22Rv1 (cell line): Measurements from ENCODE around the gene JAKMIP3.

Source experiments
- H3K27ac ChIP-seq: fragments of 450-650 bp; 2 replicates; pipeline ENCODE4 v1.5.1; 2017
- CTCF ChIP-seq: fragments of 450-650 bp; IDR thresholded peaks from 2 replicates; pipeline ENCODE4 v1.5.1; 2017; ENCODE audit warnings: mild to moderate bottlenecking
- ZFX ChIP-seq: fragments of 450-650 bp; IDR thresholded peaks from 2 replicates; pipeline ENCODE4 v1.6.1; 2017; ENCODE audit warnings: antibody characterized with exemption, borderline replicate concordance

Gene JAKMIP3

DNA sequence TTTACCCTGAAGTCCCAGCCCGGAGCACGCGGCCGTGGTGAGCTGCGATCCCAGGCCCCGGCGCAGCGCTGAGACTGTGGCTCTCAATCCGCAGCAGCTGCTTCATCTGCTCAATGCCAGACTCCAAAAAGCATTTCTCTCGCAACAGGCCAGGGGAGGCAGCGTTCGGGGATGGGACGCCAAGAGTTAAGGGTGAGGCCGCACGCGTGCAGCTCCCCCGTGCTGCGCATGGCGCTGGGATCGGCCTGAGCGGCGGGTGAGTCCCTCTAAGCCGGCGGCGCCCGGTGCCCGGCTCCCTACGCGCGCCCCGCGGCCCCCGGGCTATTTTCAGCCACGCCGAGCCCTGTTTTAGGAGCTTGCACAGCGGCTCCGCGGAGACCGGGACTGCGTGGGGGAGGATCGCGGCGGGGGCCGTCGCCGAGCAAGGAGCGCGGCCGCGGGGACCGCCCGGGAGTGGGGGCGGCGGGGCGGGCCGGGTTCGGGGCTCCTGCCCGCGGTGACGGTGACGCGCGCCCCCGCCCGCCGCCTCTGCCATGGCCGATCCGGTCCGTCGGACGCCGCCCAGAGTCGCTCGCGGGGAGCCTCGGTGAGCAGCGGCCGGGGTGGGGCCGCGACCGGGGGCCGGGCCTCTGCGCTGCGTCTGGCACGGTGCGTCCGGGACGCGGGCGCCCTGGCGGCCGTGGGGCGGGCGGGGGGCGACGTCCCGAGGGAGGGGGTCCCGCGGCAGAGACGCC is 29.4 kb upstream of the JAKMIP3 start:
- no peak overlapping the region for H3K27ac ChIP-seq
- TF ChIP-seq ZFX: no peak
- no peak for TF ChIP-seq CTCF

GRCh38 chr10:132036887-132037675 is 28.7 kb upstream of the JAKMIP3 start:
- TF ChIP-seq CTCF (peak; percentile 16; the same call in 1 of the 2 replicates), ZFX (no peak)

GRCh38 chr10:132037676-132037975 is 28.1 kb upstream of the JAKMIP3 start:
- H3K27ac ChIP-seq: no peak overlapping the region

More at GRCh38 chr10:132036887-132037675, 28.7 kb upstream of the JAKMIP3 start:
- H3K27ac ChIP-seq: no peak overlapping the region

GRCh38 chr10:132039371-132039770 is 26.4 kb upstream of the JAKMIP3 start:
- H3K27ac ChIP-seq: no peak overlapping the region
- TF ChIP-seq ZFX: no peak
- TF ChIP-seq CTCF: no peak

More at GRCh38 chr10:132037676-132037975, 28.1 kb upstream of the JAKMIP3 start:
- TF ChIP-seq CTCF: no peak

GRCh38 chr10:132040046-132040445 is 25.7 kb upstream of the JAKMIP3 start:
- no peak overlapping the region for H3K27ac ChIP-seq
- TF ChIP-seq ZFX (no peak), CTCF (no peak)

- no peak overlapping the region for H3K27ac ChIP-seq
- no peak for TF ChIP-seq ZFX
- TF ChIP-seq CTCF: no peak
Measured at GRCh38 chr10:132041340-132041739, 24.4 kb upstream of the JAKMIP3 start.
